Stimulated activated naive CD8-positive, alpha-beta T cell treated with anti-CD3 and anti-CD28 coated beads, Interleukin-15, Interleukin-2, amounts not matched to agents 100 ng/mL and 50 ng/mL, for 24 hours (primary cell): ENCODE results near the gene MAZ.
A peak's percentile ranks its signal among the peaks of the same experiment; 100 is the strongest.

ENCODE experiments used
- H3K27ac Mint-ChIP-seq: one replicate; pipeline ENCODE4 v1.8.0; 2021; ENCODE audit warnings: mild to moderate bottlenecking, mixed read lengths
- H3K27me3 Mint-ChIP-seq: one replicate; pipeline ENCODE4 v1.8.0; 2021; ENCODE audit warnings: mixed read lengths
- H3K36me3 Mint-ChIP-seq: one replicate; pipeline ENCODE4 v1.8.0; 2021; ENCODE audit warnings: low read depth, mixed read lengths
- H3K4me1 Mint-ChIP-seq: one replicate; pipeline ENCODE4 v1.8.0; 2021; ENCODE audit warnings: low read depth, mixed read lengths
- H3K4me3 Mint-ChIP-seq: one replicate; pipeline ENCODE4 v1.8.0; 2021; ENCODE audit warnings: mild to moderate bottlenecking, mixed read lengths
- H3K9me3 Mint-ChIP-seq: one replicate; pipeline ENCODE4 v1.8.0; 2021; ENCODE audit warnings: mixed read lengths

Gene MAZ

DNA sequence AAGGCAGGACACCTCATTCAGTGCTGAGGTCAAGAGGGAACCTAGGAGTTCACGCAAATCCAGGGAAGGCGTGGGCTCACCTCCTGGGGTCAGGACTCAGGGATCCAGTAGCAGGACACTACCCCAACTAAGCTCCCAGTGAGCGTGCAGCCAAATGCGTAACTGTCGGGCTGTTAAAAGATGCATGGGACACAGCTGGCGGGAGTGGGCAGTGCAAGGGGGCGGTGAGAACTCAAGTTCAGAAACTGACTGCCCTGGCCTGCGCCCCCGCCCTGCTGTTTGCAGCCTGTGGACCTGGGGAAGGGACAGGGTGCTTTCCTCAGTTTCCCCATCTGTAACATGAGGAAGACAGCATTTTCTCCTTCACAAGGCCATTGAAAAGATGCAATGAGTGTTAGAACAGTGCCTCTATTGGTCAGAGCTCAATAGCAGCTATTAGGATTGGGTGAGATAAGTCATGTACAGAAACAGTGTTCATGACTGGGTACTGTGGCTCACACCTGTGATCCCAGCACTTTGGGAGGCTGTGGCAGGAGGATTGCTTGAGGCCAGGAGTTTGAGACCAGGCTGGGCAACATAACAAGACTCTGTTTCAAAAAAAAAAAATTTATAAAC is 36.5 kb downstream of the MAZ start:
- Mint-ChIP-seq H3K4me1 (no peaks in the 10 kb centered on the region), H3K9me3 (no peaks in the 10 kb centered on the region), H3K4me3 (no peak overlapping the region), H3K27me3 (no peaks in the 10 kb centered on the region), H3K27ac (peak overlapping the region; percentile 69), H3K36me3 (peaks cover 25% of the 10 kb centered on the region)

DNA sequence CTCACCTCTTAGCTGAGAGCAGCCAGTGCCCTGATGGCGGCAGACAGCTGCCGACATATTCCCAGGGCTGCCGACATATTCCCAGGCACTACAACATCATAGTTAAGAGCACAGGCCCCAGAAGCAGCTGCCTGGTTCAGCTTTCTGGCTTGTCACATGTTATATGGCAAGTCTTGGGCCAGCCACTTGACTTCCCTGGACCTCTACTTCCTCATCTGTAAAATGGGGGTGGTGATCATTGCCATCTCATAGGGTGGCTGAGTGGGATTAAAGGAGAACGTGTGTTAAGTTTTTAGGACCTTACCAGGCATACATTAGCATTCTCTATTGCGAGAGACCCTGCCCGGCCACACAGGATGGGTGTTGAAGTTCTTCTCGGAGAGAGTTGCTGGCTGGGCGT is 37.6 kb downstream of the MAZ start:
- no peak overlapping the region for H3K4me3 Mint-ChIP-seq
- H3K27me3 Mint-ChIP-seq = no peaks in the 10 kb centered on the region
- H3K9me3 Mint-ChIP-seq = no peaks in the 10 kb centered on the region
- H3K27ac Mint-ChIP-seq = no peak overlapping the region
- H3K4me1 Mint-ChIP-seq = no peaks in the 10 kb centered on the region
- H3K36me3 Mint-ChIP-seq = peaks cover 25% of the 10 kb centered on the region

DNA sequence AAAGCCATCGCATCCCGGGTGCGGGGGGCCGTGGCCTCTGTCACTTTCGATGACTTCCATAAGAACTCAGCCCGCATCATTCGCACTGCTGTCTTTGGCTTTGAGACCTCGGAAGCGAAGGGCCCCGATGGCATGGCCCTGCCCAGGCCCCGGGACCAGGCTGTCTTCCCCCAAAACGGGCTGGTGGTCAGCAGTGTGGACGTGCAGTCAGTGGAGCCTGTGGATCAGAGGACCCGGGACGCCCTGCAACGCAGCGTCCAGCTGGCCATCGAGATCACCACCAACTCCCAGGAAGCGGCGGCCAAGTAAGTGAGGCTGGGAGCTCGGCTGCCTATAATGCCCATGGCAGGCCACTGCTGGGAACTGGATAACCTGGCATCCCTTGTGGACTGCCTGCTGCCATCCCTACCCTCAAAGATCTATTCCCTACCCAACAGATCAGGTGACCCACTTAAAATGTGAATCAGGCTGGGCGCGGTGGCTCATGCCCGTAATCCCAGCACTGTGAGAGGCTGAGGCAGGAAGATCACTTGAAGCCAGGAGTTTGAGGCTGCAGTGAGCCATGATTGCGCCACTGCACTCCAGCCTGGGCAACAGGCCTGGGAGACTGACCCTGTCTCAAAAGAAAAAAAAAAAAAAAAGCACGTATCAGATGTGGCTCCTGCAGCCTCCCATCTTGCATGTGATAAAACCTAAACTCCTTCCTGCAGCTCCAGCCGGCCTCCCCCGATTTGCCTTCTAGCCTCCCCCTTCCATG is 38.4 kb downstream of the MAZ start:
- Mint-ChIP-seq H3K4me1 (no peaks in the 10 kb centered on the region), H3K27me3 (no peaks in the 10 kb centered on the region), H3K36me3 (peaks cover 28% of the 10 kb centered on the region), H3K4me3 (no peak overlapping the region), H3K27ac (no peak overlapping the region), H3K9me3 (no peaks in the 10 kb centered on the region)

DNA sequence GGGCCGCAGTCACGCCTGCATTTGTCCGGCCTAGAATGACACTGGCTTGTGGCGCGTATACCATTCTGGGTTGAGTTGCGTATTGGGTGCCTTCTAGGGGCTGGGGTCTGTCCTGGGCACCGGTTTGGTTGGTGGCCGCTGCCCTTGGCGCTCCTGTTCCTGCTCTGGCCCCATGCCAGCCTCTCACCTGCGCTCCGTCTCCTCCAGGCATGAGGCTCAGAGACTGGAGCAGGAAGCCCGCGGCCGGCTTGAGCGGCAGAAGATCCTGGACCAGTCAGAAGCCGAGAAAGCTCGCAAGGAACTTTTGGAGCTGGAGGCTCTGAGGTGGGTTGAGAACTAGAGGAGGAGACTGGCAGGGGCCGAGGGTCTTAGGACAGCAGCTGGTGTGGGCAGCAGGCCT is 39.3 kb downstream of the MAZ start:
- Mint-ChIP-seq H3K36me3 (peaks cover 22% of the 10 kb centered on the region), H3K4me1 (no peaks in the 10 kb centered on the region), H3K9me3 (no peaks in the 10 kb centered on the region), H3K4me3 (no peak overlapping the region), H3K27ac (no peak overlapping the region), H3K27me3 (no peaks in the 10 kb centered on the region)

DNA sequence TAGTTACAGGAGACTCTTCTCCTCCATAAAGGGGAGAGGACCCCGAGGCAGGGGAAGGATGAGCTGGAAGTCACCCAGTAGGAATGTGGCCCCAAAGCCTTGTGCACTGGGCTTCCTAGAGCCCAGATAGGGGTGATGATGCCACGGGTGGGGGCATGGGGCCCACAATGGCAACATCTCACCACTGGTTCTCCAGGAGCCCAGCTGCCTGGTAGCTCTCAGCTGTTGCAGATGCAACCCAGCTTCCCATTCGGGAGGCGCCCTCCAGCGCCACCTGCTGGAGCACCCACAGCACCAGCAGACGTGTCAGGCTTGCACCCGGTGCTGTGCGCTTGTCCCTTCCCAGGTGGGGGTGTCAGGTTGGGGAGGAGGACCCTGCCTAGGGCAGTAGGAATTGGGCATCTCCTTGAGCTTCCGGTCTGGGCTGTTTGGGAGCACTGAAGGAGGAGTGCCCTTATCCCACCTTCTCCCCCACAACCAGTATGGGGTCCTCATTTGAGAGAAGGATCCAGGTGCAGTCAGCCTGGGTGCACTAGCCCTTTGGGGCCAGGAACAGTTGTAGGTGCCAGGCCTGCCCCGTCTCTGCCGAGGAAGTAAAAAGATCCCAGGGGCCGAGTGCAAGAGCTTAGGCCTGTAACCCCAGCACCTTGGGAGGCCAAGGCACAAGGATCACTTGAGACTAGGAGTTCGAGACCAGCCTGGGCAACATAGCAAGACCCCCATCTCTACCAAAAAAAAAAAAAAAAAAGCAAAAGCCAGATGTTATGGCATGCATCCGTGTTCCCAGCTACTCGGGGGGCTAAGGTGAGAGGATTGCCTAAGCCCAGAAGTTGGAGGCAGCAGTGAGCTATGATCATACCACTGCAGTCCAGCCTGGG is 42.3 kb downstream of the MAZ start:
- Mint-ChIP-seq H3K4me3 (no peak overlapping the region), H3K27me3 (no peaks in the 10 kb centered on the region), H3K27ac (no peak overlapping the region), H3K9me3 (no peaks in the 10 kb centered on the region), H3K4me1 (no peaks in the 10 kb centered on the region), H3K36me3 (peaks cover 18% of the 10 kb centered on the region)

DNA sequence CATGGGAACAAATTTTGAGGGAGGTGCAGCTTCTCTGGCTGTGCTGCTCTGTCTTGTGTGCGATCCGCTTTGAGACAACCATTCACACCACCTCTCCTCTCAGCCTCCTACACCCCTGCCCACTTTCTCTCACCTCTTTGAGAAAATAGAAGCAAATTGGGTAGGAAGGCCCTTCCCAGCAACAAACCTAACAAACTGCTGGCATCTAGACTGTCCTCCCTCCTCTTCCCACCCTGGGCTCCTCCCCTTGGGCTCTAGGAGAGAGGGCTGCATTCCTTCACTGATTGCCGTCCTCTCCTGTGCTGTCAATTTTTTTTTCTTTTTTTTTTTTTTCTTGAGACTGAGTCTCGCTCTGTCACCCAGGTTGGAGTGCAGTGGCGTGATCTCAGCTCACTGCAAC is 43.2 kb downstream of the MAZ start:
- no peaks in the 10 kb centered on the region for H3K4me1 Mint-ChIP-seq
- H3K27me3 Mint-ChIP-seq = no peaks in the 10 kb centered on the region
- no peak overlapping the region for H3K4me3 Mint-ChIP-seq
- peaks cover 14% of the 10 kb centered on the region for H3K36me3 Mint-ChIP-seq
- no peak overlapping the region for H3K27ac Mint-ChIP-seq
- H3K9me3 Mint-ChIP-seq = no peaks in the 10 kb centered on the region

DNA sequence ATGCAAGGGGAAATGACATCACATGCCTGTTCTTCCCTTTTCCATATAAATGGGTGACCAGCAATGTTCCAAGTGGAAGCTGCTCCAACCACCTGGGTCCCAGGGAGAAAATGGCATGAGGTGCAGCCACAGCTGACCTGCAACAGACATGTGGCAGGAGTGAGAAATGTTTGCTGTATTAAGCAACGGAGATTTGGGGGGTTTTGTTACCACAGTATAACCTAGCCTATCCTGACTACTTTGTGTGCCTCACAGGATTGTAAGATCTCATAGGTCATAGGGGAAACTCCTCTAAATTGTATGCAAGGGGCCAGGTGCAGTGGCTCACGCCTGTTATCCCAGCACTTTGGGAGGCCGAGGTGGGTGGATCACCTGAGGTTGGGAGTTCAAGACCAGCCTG is 44.7 kb downstream of the MAZ start:
- Mint-ChIP-seq H3K27ac (no peak overlapping the region), H3K4me1 (no peaks in the 10 kb centered on the region), H3K4me3 (no peak overlapping the region), H3K36me3 (peaks cover 7% of the 10 kb centered on the region), H3K9me3 (no peaks in the 10 kb centered on the region), H3K27me3 (no peaks in the 10 kb centered on the region)

DNA sequence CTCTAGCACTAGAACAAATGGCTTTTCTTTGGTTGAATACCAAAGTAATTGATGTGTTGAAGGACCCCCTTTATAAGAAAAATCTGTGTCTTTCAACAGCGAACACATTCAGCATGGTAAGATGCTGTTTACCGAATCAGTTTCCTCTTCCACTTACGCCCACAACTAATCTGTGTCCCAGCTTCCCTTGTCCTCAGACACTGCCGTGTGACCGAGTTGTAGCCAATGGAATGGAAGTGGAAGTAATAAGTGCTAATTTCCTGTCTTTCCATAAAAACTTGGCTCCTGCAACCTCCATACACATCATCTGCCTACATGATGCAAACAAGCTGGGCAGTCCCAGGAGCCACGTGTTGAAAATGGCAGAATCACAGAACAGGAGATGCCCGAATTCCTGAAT is 46.3 kb downstream of the MAZ start:
- Mint-ChIP-seq H3K4me1 (no peaks in the 10 kb centered on the region), H3K4me3 (no peak overlapping the region), H3K27me3 (no peaks in the 10 kb centered on the region), H3K27ac (no peak overlapping the region), H3K36me3 (peaks cover 3% of the 10 kb centered on the region), H3K9me3 (no peaks in the 10 kb centered on the region)

DNA sequence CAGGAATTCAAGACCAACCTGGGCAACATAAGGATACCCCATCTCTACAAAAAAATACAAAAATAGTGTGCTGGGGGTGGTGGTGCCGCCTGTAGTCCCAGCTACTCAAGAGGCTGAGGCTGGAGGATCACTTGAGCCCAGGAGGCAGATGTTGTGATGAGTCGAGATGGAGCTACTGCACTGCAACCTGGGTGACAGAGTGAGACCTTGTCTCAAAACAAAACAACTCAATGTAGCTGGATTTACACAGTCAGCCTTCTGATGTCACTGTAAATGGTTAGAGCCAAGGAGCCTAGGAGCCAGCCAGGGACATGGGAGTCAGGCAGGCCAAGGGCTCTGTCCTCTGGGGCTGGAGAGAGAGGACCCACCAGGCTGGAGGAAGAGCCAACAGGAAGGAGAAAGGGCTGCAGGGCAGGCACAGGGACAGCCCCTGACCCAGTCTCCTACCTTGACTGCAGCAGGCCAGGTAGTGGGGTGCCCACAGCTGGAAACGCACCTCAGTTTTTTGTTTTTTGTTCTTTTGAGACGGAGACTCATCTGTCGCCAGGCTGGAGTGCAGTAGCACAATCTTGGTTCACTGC is 48.3 kb downstream of the MAZ start:
- Mint-ChIP-seq H3K4me1 (peaks cover 4% of the 10 kb centered on the region), H3K27me3 (no peaks in the 10 kb centered on the region), H3K9me3 (no peaks in the 10 kb centered on the region), H3K27ac (no peak overlapping the region), H3K4me3 (no peak overlapping the region), H3K36me3 (peaks cover 15% of the 10 kb centered on the region)

DNA sequence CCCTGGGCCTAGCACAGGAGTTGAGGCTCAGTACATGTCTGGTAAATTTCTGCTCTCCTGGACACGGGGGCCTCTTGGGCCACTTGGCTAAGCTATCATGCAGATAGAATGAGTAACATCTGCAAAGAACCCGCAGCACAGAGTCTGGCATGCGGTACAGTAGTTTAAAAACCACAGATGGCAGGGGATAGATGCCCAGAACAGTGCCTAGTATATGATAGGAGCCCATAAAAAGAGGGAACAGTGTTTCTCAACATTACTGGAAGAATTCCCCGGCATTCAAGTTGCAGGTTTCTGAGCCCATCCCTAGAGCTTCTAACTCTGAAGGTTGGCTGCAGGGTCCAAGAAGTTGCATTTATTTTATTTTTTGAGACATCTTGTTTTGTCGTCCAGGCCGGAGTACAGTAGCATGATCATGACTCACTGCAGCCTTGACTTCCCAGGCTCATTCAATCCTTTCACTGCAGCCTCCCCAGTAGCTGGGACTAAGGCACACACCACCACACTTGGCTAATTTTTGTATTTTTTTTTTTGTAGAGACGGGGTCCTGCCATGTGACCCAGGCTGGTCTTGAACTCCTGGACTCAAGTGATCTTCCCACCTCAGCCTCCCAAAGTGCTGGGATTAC is 50.9 kb downstream of the MAZ start:
- Mint-ChIP-seq H3K27me3 (no peaks in the 10 kb centered on the region), H3K4me1 (peaks cover 18% of the 10 kb centered on the region), H3K27ac (no peak overlapping the region), H3K4me3 (no peak overlapping the region), H3K36me3 (peaks cover 23% of the 10 kb centered on the region), H3K9me3 (no peaks in the 10 kb centered on the region)

DNA sequence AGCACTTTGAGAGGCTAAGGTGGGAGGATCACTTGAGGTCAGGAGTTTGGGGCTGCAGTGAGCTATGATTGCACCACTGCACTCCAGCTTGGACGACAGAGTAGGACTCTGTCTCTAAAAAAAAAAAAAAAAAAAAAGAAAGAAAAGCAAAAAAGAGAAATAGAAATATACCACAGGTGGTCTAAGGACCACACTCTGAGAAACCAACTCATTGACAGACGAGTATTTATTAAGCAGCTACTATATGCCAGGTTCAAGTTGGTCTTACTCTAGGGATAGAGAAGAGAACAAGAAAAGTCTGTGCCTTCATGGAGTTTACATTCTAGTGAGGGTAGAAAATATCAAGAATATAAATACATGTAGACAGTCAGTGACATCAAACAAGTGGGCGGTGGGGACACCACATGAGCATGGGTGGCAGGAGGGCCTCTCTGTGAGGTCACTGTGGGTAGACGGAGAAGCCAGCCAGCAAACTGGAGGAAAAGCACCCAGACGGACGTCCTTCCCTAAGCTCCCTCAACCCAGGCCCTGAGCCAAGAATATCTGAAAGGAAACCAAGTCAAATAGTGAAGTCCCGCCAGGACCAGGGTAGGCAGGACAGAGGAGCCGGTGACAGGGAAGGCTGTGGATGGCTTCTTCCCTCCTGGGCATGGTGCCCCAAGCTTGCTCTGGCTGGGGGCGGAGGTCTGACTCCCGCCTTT is 52.0 kb downstream of the MAZ start:
- Mint-ChIP-seq H3K27ac (no peak overlapping the region), H3K36me3 (peaks cover 23% of the 10 kb centered on the region), H3K4me1 (peaks cover 18% of the 10 kb centered on the region), H3K4me3 (no peak overlapping the region), H3K27me3 (no peaks in the 10 kb centered on the region), H3K9me3 (no peaks in the 10 kb centered on the region)

DNA sequence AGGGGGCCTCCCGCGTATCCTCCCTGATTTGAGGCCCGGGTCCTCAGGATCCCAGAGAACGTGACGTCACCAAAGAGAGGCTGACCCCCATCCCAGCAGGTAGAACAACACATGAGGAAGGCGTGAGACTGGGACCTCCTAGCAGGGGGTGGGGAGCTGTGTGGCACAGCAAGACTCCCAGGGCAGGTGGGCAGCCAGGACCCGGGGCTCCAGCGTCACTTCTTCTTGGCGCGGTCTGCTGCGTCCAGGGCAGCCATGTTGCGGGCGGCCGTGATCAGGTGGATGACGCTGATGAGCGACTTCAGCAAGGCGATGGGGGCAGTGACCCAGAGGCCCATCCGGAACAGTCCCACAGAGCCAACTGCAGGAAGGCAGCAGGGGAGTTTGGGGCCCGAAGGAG is 52.6 kb downstream of the MAZ start:
- H3K27me3 Mint-ChIP-seq = no peaks in the 10 kb centered on the region
- H3K9me3 Mint-ChIP-seq = no peaks in the 10 kb centered on the region
- peaks cover 23% of the 10 kb centered on the region for H3K36me3 Mint-ChIP-seq
- H3K27ac Mint-ChIP-seq = no peak overlapping the region
- H3K4me3 Mint-ChIP-seq = no peak overlapping the region
- peaks cover 18% of the 10 kb centered on the region for H3K4me1 Mint-ChIP-seq

DNA sequence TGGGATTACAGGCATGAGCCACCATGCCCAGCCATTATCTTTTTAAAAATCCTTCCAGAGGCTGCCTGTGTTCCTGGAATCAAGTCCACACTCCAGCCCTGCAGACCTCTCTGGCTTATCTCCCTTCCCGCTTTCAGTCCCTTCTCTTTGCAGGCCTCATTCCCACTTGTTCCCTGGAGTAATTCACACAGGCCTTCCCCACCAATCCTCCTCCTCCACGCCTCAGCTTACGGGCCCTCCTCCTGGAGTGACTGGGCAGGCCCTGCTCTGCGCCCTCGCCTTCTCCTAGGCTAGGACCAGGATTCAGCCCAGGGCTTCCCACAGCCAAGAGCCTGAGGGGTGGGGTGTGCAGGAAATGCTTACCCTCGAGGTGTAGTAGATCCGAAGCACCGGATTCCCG is 53.9 kb downstream of the MAZ start:
- H3K4me1 Mint-ChIP-seq = peaks cover 18% of the 10 kb centered on the region
- no peak overlapping the region for H3K27ac Mint-ChIP-seq
- no peaks in the 10 kb centered on the region for H3K27me3 Mint-ChIP-seq
- H3K9me3 Mint-ChIP-seq = no peaks in the 10 kb centered on the region
- H3K4me3 Mint-ChIP-seq = no peak overlapping the region
- peaks cover 23% of the 10 kb centered on the region for H3K36me3 Mint-ChIP-seq
